Activated naive CD4-positive, alpha-beta T cell treated with anti-CD3 and anti-CD28 coated beads, Interleukin-2, amount 10 ng/mL, durations not matched to agents 5 hours and 36 hours (primary cell): ENCODE results near the gene LHX8. TPM values are rescaled to one million over a fixed set of nuclear protein-coding genes. Genes with fewer than 3 reads are reported as not detected.

Experiments used
- total RNA-seq, 2 experiments: library from RNA; stranded (reverse); gene quantifications; one replicate each; pipeline ENCODE4 v1.2.3, GENCODE V29; 2021

The LHX8 gene
- not detected for total RNA-seq

DNA sequence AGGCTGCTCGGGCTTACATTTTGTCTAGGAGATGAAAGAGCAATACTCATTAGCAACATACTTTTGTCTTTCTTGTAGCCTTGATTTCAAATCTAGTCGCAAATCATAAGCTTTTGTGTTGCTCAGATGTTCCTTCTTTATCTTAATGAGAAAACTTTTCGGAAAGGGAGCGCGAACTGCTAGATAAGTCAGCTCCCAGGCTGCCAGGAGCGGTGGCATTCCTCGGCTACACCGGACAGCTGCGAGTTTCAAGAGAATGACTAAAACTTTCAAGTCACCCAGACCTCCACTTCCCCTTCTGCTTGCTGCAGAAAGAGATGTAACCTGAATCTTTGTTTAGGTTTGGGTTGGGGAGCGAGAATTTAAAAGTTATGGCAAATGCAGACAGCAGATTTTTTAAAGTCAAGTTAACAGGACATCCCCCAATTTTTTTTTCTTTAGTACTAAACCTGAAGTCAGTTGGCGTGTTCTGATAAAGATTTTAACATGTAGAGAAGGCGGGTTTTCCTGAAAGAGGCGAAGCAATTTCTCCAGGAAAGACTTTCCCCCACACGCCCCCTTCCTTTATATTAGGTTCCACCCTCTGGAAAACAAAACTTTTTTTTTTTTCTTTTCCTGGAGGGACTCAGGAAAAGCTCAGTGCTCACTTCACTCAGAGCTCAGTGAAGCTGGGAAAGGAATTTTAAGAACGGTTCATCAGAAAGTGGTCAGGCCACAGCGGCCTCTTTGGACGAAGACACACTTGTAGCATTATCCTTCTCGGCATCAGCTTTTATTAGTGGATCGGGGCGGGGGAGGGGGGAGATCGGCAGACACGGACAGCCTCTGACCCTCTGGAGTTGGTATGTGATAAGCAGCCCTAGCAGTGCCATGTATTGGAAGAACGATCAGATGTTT, at the start of gene LHX8:
LHX8 (plus strand) TSS at position 639 of the 897 bp plus-strand sequence. CDS start 2,227 bp downstream, outside the sequence.

